NCI-H1105 treated with DMSO at 0.1 percent for 48 hours (cell line): ENCODE results near the gene CNTROB.

Source experiments
- DNase-seq: peaks from one replicate; lab custom pipeline; 2025; lab: John Stamatoyannopoulos, UW

The CNTROB gene

GRCh38 chr17:7931709-7932482 is at the start of gene CNTROB, which contains the start of gene TRAPPC1:
Gene CNTROB, plus strand, starts transcription at chr17:7932206. Its CDS starts 874 bp downstream, at chr17:7933080.
Gene TRAPPC1, minus strand, starts transcription at chr17:7931946. Its CDS starts 117 bp downstream, at chr17:7931829.
- peak; percentile 99 for DNase-seq

GRCh38 chr17:7882629-7883028 is 49.4 kb upstream of the CNTROB start:
- no peak for DNase-seq

- peak; percentile 33 for DNase-seq
Observed at GRCh38 chr17:7883781-7884386, 48.1 kb upstream of the CNTROB start.

GRCh38 chr17:7884581-7885366 is 47.2 kb upstream of the CNTROB start:
- no peak for DNase-seq

GRCh38 chr17:7885367-7886226 is 46.4 kb upstream of the CNTROB start:
- peak; percentile 66 for DNase-seq

- DNase-seq, result peak; percentile 66
Observed at GRCh38 chr17:7886227-7887037, 45.6 kb upstream of the CNTROB start.

GRCh38 chr17:7887038-7887481 is 44.9 kb upstream of the CNTROB start:
- no peak for DNase-seq

- peak; percentile 99 for DNase-seq
Observed at GRCh38 chr17:7887482-7888183, 44.4 kb upstream of the CNTROB start.

GRCh38 chr17:7888184-7888920 is 43.7 kb upstream of the CNTROB start, which contains the start of gene CHD3:
Gene CHD3, plus strand, starts transcription at chr17:7888789. Its CDS starts 212 bp downstream, at chr17:7889001.
- peak; percentile 74 for DNase-seq

GRCh38 chr17:7889166-7889955 is 42.6 kb upstream of the CNTROB start:
- DNase-seq, result peak; percentile 98

- peak; percentile 77 for DNase-seq
Observed at GRCh38 chr17:7893187-7893880, 38.7 kb upstream of the CNTROB start.

- no peak for DNase-seq
Observed at GRCh38 chr17:7894226-7894625, 37.8 kb upstream of the CNTROB start.

GRCh38 chr17:7894866-7895265 is 37.1 kb upstream of the CNTROB start:
- DNase-seq, result no peak

GRCh38 chr17:7897090-7897489 is 34.9 kb upstream of the CNTROB start:
- no peak for DNase-seq

GRCh38 chr17:7897773-7898172 is 34.2 kb upstream of the CNTROB start:
- peak; percentile 39 for DNase-seq

- no peak for DNase-seq
Observed at GRCh38 chr17:7903154-7904103, 28.6 kb upstream of the CNTROB start.

GRCh38 chr17:7909089-7909488 is 22.9 kb upstream of the CNTROB start:
- DNase-seq, result no peak
